SK-N-SH (cell line): ENCODE data around the gene CDH23.
A peak's percentile ranks its signal among the peaks of the same experiment; 100 is the strongest.

Experiments
- EP300 ChIP-seq, 2 experiments: IDR thresholded peaks; 2 replicates each; pipeline versions ENCODE4 v1.4.0 to v1.6.1; 2012; ENCODE audit warnings: borderline replicate concordance in 1 of 2, low read depth in 1 of 2, low read length in 1 of 2
- NFIC ChIP-seq: IDR thresholded peaks from 2 replicates; pipeline ENCODE4 v1.4.0; 2012; ENCODE audit warnings: borderline replicate concordance
- RAD21 ChIP-seq: IDR thresholded peaks from 2 replicates; pipeline ENCODE4 v1.6.1; 2012; ENCODE audit warnings: mild to moderate bottlenecking, low read length
- SIN3A ChIP-seq: IDR thresholded peaks from 2 replicates; pipeline ENCODE4 v1.6.1; 2012; ENCODE audit warnings: low read depth, mild to moderate bottlenecking, low read length, moderate library complexity, borderline replicate concordance
- TCF12 ChIP-seq: IDR thresholded peaks from 2 replicates; pipeline ENCODE4 v1.4.0; 2012
- TF ChIP-seq, protein P1 (sequence below): fragments of 150-350 bp; IDR thresholded peaks from 2 replicates; pipeline ENCODE4 v1.6.1; 2016; ENCODE audit warnings: mild to moderate bottlenecking, low read depth, low read length
- TF ChIP-seq, protein P2 (sequence below): fragments of 150-350 bp; IDR thresholded peaks from 2 replicates; pipeline ENCODE4 v1.6.1; 2017; ENCODE audit warnings: antibody characterized with exemption, low read length, low read depth, borderline replicate concordance
- TF ChIP-seq, protein P3 (sequence below): fragments of 200-600 bp; sonication (generic); IDR thresholded peaks from 2 replicates; pipeline ENCODE4 v1.6.1; 2017; ENCODE audit warnings: antibody characterized with exemption, mild to moderate bottlenecking, moderate library complexity

DNA sequence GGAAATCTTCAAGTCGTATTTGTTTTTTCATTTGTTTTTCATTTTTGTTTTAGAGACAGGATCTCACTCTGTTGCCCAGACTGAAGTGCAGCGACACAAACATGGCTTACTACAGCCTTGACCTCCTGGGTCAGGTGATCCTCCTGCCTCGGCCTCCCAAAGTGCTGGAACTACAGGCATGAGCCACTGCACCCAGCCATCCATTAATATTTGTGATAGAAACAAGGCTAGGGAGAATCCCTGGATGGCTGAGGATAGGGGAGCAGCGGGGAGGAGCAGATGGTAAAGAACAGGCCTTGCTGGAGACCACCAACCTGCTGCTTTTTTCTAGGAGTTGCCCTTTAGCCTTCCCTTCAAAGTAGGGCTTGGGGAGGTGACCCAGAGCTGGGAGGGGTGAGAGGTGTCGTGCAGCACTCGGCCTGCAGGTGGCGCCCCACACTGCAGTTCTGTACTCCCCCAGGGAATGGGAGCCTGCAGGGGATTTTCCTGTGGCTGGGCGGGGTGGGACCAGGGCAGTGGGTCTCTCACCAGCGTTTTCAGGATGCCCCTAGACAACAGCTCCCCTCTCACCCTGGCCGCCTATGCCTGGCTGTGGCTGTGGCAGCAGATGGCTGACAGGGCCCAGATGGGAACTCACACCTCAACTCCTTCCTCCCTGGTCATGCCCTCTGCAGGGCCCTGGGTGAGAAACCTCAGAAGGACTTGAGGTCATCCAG, 12.6 kb upstream of the CDH23 start:
- TF ChIP-seq, protein P1, sequence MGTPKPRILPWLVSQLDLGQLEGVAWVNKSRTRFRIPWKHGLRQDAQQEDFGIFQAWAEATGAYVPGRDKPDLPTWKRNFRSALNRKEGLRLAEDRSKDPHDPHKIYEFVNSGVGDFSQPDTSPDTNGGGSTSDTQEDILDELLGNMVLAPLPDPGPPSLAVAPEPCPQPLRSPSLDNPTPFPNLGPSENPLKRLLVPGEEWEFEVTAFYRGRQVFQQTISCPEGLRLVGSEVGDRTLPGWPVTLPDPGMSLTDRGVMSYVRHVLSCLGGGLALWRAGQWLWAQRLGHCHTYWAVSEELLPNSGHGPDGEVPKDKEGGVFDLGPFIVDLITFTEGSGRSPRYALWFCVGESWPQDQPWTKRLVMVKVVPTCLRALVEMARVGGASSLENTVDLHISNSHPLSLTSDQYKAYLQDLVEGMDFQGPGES: no peak
- TF ChIP-seq, protein P2, sequence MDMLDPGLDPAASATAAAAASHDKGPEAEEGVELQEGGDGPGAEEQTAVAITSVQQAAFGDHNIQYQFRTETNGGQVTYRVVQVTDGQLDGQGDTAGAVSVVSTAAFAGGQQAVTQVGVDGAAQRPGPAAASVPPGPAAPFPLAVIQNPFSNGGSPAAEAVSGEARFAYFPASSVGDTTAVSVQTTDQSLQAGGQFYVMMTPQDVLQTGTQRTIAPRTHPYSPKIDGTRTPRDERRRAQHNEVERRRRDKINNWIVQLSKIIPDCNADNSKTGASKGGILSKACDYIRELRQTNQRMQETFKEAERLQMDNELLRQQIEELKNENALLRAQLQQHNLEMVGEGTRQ: no peak
- TF ChIP-seq RAD21: peak; percentile 80
- no peak for TF ChIP-seq NFIC
- TF ChIP-seq, protein P3, sequence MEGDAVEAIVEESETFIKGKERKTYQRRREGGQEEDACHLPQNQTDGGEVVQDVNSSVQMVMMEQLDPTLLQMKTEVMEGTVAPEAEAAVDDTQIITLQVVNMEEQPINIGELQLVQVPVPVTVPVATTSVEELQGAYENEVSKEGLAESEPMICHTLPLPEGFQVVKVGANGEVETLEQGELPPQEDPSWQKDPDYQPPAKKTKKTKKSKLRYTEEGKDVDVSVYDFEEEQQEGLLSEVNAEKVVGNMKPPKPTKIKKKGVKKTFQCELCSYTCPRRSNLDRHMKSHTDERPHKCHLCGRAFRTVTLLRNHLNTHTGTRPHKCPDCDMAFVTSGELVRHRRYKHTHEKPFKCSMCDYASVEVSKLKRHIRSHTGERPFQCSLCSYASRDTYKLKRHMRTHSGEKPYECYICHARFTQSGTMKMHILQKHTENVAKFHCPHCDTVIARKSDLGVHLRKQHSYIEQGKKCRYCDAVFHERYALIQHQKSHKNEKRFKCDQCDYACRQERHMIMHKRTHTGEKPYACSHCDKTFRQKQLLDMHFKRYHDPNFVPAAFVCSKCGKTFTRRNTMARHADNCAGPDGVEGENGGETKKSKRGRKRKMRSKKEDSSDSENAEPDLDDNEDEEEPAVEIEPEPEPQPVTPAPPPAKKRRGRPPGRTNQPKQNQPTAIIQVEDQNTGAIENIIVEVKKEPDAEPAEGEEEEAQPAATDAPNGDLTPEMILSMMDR: peak; percentile 89
- TF ChIP-seq EP300 (IDR thresholded peaks at IDR 0.05; ENCODE audit: borderline replicate concordance in 1 of 2, low read depth in 1 of 2, low read length in 1 of 2): no peak
- no peak for TF ChIP-seq TCF12
- no peak for TF ChIP-seq SIN3A
